Lung (tissue), 12 donors: ENCODE results near the gene EBPL. TPM values are rescaled to one million over a fixed set of nuclear protein-coding genes. Genes with fewer than 3 reads are reported as not detected.

ENCODE experiments used
- ATAC-seq: fragments of 200-7000 bp; cut with Tn5 transposase; one replicate; pipeline ENCODE4 v1.9.1; 2020; ENCODE audit warnings: moderate number of reproducible peaks; ENCODE audit not compliant: insufficient read depth, low FRiP score
- DNase-seq, 3 donors: peaks; one replicate each; pipeline ENCODE4 v3.0.0-alpha.2; 2013 to 2017
- H3K27ac ChIP-seq, 2 donors: one replicate each; pipeline ENCODE4 v1.5.1; 2013; ENCODE audit warnings: mild to moderate bottlenecking in 2 of 2, moderate library complexity in 2 of 2, control low read depth in 1 of 2, inconsistent platforms in 1 of 2, low read depth in 1 of 2, low read length in 1 of 2
- H3K27me3 ChIP-seq, 3 donors: one replicate each; pipeline ENCODE4 v1.5.1; 2013; ENCODE audit warnings: low read length in 2 of 3; ENCODE audit not compliant: control insufficient read depth in 3 of 3, insufficient read depth in 3 of 3
- H3K36me3 ChIP-seq, 4 donors: one replicate each; pipeline ENCODE4 v1.5.1; 2013; ENCODE audit warnings: low read length in 4 of 4, mild to moderate bottlenecking in 1 of 4, moderate library complexity in 1 of 4; ENCODE audit not compliant: control insufficient read depth in 4 of 4, insufficient read depth in 4 of 4
- H3K4me1 ChIP-seq, 5 donors: one replicate each; pipeline ENCODE4 v1.5.1; 2013; ENCODE audit warnings: low read length in 5 of 5, mild to moderate bottlenecking in 2 of 5, moderate library complexity in 1 of 5; ENCODE audit not compliant: control insufficient read depth in 5 of 5, insufficient read depth in 5 of 5
- H3K4me3 ChIP-seq: one replicate; pipeline ENCODE4 v1.5.1; 2013; ENCODE audit warnings: mild to moderate bottlenecking, control low read depth, moderate library complexity
- H3K9ac ChIP-seq, 2 donors: one replicate each; pipeline ENCODE4 v1.5.1; 2013; ENCODE audit warnings: low read length in 2 of 2, control low read depth in 1 of 2; ENCODE audit not compliant: insufficient read depth in 1 of 2
- H3K9me3 ChIP-seq, 4 donors: one replicate each; pipeline ENCODE4 v1.5.1; 2013; ENCODE audit warnings: low read length in 3 of 4, mild to moderate bottlenecking in 1 of 4, moderate library complexity in 1 of 4; ENCODE audit not compliant: control insufficient read depth in 4 of 4, insufficient read depth in 3 of 4
- CTCF ChIP-seq: IDR thresholded peaks from 2 replicates; pipeline ENCODE4 v1.5.1; 2012; ENCODE audit warnings: mild to moderate bottlenecking; ENCODE audit errors: control extremely low read depth, extremely low read depth
- WGBS, 2 donors: extraction: QIAGEN DNeasy Blood & Tissue Kit; methylation state at CpG; one replicate each; pipeline ENCODE4 v1.1.7; 2013; 5-methylcytosine and 5-hydroxymethylcytosine counted together
- polyA plus RNA-seq, 2 donors: library from polyadenylated mRNA; stranded (reverse); fragments of 200-250 nt; gene quantifications; one replicate each; pipeline ENCODE4 v1.2.1, GENCODE V29; 2013
- total RNA-seq, 2 donors: library from RNA; depleted of rRNA in 1 of 2; stranded (reverse); fragments of >200 nt in 1 of 2; gene quantifications; one replicate each; pipeline ENCODE4 v1.2.1, GENCODE V29; 2014 to 2021
- donor health status: control.
- donor health status: control.
- donor health status: Bipolar disorder and iron deficiency.
- donor health status: healthy.
- donor health status: DM: yes; HTN: yes; CAD: no.

The EBPL gene
- total and polyA plus RNA-seq, 4 donors, result 60.5 to 92.7 (median 70.1) TPM

GRCh38 chr13:49649244-49649962 is 41.9 kb downstream of the EBPL start:
- Histone ChIP-seq H3K4me3 (no peak overlapping the region), H3K4me1 (peaks cover 0 to 6% (median 0%) of the 10 kb centered on the region in 5 donors), H3K9ac (no peak overlapping the region), H3K27ac (no peak overlapping the region), H3K27me3 (no peaks in the 10 kb centered on the region), H3K36me3 (no peaks in the 10 kb centered on the region), H3K9me3 (no peaks in the 10 kb centered on the region)
- ATAC-seq (no peak), DNase-seq (peak in 1 of 3 donors; percentile 46)
- TF ChIP-seq CTCF, result no peak
- WGBS, 2 donors, result 55 to 66% methylated on average over 5 of the region's 5 CpGs

- Histone ChIP-seq H3K9me3 (no peaks in the 10 kb centered on the region), H3K27me3 (no peaks in the 10 kb centered on the region), H3K27ac (no peak overlapping the region), H3K4me3 (no peak overlapping the region), H3K4me1 (peaks cover 0 to 5% (median 0%) of the 10 kb centered on the region in 5 donors), H3K36me3 (no peaks in the 10 kb centered on the region), H3K9ac (no peak overlapping the region)
- ATAC-seq (no peak), DNase-seq (no peak)
- TF ChIP-seq CTCF, result no peak
- 92 to 93% methylated on average over 4 of the region's 4 CpGs for WGBS, 2 donors
Measured at GRCh38 chr13:49646688-49647087, 44.6 kb downstream of the EBPL start.

DNA sequence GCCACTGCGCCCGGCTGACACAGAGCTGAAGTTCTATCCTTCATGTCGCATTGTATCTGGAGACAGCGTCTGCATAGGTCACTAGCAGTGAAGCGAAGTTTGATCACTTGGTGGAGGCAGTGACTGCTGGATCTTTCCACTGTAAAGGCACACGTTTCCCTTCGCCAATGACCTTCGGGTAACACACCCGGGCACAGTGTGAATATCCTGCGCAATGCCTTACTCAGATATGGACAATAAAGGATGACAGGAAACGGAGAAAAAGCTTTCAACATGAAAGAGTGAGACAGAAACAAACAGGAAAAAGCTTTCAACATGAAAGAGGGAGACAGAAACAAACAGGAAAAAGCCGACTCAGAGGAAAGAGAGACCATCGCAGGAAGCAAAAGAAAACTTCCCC is 45.8 kb downstream of the EBPL start:
- Histone ChIP-seq H3K27ac (peak overlapping the region in 1 of 2 donors; percentile 10), H3K9me3 (no peaks in the 10 kb centered on the region), H3K27me3 (no peaks in the 10 kb centered on the region), H3K4me1 (peaks cover 0 to 13% (median 0%) of the 10 kb centered on the region in 5 donors), H3K36me3 (no peaks in the 10 kb centered on the region), H3K4me3 (no peak overlapping the region), H3K9ac (no peak overlapping the region)
- WGBS, 2 donors, result 59 to 64% methylated on average over 13 of the region's 13 CpGs
- DNase-seq (peak in 1 of 3 donors; percentile 32), ATAC-seq (no peak)
- TF ChIP-seq CTCF, result no peak
